ENCODE data around the gene ZNF76.

Gene ZNF76

DNA sequence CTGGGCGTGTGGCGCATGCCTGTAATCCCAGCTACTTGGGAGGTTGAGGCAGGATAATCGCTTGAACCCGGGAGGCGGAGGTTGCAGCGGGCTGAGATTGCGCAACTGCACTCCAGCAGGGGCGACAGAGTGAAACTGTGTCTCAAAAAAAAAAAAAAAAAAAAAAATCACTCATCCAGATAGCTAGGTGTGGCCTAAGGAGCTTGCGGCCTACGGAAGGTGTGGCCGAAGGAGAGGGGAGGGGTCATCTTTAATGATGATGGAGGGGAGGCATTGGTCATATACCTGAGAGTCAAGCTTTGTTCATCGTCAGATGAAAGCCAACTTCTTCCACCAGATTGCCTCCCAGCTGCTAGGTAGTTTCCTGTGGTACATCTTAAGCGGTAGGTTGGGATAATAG, 82.0 kb downstream of the ZNF76 start:
- no peak for DNase-seq

DNA sequence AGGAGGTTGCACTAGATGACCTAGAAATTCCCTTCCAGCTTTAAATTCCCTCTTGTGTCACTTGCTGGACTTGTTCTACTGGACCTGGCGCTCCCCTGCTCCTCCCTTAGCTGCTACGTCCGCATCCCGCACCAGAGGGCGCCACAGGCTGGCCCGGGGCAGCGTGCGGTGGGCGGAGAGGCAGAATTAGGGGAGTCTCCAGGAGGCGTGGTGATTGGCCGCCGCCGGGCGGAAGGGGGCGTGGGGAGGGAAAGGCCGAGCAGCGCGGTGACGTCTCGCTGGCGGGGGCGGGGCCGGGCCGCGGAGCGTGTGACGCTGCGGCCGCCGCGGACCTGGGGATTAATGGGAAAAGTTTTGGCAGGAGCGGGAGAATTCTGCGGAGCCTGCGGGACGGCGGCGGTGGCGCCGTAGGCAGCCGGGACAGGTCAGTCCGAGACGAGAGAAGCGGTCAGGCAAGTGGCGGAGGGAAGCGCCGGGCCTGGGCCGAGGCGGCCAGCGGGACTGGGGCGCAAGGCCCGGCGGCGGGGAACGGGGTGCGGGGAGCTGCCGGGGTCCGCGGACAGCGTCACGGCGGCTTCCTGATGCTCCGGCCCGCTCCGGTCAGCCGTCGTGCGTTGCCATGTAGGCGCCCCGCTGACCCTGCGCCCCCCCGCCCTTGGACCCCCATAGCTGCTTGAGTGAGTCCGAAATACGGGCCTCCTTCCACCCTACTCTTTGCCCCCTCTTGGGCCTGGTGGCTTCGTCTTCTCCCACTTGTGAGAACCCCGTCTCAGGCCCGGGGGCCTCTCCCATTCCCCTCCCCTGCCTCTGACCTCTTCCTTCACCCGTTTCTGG, 82.9 kb downstream of the ZNF76 start, which contains the start of gene PPARD:
PPARD (plus strand) TSS at position 301 of the 834 bp plus-strand sequence. CDS start 68,530 bp downstream, outside the sequence.
- DNase-seq, result peak; percentile 97

DNA sequence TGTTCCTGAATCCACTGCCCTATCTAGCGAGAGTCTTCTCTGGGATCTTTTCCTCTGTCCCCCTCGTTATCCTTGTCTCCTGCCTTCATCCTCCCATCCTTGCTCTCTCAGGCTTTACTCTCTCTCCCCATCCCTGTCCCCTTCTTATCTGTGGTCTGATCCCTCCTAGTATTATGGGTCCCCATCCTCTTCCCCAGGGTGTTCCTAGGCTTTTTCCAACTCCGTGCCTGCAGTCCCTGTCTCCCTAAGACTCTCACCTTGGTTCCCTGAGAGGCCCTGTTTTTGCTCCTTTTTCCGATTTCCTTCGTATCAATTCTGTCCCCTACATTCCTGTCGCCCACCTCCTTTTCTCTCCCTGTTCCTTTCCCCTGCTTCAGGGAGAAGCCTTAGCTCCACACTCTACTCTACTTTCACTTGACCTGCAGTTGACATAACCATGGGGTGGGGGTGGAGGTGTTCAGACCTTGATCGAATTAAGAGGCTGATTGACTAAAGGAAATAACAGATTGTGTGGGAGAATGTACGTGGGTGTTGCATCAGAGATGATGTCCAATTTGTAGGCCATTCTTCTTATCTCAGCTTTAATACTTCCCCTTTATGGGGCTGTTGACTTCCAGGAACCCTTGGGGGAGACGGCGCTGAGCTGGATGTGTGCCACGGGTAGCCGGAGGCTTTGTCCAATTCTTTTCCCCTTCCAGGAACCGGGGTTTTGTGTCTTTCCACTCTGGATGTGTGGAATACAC, 83.7 kb downstream of the ZNF76 start:
- DNase-seq, result no peak

DNA sequence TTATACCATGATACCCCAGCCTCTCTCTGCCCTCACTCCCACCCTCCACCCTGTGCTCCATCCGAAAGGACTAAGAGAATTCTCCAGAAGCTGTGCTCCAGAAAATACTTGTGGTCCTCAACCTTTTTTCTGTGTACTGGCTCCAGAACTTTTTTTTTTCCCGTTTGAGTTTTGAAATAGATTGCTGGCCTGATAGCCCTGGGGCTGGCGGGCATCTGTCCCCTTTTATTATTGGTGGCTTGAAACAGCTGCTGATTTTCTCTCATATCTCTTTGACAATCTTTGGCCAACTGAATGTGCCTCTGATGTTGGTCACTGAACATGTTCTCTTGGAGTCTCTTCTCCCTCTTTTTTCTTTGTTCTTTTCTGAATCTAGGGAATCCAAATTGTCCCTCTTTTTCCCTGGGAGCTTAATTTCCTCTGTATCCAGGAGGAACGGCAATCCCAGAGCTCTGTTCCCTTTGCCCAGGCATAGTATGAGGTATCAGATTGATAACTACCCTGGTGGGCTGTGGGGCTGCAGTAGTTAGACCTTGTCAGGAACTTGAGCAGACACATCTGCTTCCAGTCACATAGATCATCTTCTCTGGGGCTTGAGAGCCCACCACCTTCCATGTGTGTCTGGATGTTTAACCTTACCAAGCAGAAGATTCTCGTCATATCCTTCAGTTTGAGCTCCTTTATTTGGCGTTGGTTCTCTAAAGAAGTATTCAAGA, 84.5 kb downstream of the ZNF76 start:
- no peak for DNase-seq

Measured in 8988T (cell line).